ENCODE data around the gene CYP4X1.

DNA sequence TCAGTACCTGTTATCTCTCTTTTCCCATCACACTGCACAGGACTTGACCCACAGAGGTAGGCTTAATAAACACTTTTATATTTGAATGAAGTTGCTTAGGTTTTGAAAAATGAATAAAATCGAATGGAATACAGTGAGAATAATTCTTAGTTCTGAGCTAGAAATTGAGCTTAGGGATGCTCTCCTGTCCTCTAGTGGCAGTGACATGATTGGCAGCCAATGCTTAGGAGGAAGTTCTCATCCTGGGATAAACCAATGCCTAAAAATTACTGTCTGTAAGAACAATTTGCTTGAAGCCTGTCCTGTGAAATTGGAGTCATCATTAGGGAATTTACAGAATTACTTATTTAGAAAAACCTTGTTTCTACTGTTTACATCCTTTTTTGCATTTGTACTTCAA, 21.3 kb upstream of the CYP4X1 start:
- TF ChIP-seq POLR2A (IDR thresholded peaks at IDR 0.05): no peak
- TF ChIP-seq, protein P1, sequence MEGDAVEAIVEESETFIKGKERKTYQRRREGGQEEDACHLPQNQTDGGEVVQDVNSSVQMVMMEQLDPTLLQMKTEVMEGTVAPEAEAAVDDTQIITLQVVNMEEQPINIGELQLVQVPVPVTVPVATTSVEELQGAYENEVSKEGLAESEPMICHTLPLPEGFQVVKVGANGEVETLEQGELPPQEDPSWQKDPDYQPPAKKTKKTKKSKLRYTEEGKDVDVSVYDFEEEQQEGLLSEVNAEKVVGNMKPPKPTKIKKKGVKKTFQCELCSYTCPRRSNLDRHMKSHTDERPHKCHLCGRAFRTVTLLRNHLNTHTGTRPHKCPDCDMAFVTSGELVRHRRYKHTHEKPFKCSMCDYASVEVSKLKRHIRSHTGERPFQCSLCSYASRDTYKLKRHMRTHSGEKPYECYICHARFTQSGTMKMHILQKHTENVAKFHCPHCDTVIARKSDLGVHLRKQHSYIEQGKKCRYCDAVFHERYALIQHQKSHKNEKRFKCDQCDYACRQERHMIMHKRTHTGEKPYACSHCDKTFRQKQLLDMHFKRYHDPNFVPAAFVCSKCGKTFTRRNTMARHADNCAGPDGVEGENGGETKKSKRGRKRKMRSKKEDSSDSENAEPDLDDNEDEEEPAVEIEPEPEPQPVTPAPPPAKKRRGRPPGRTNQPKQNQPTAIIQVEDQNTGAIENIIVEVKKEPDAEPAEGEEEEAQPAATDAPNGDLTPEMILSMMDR (IDR thresholded peaks at IDR 0.05): peak in 2 of 3 donors; percentile 18 to 40
